MM.1S (cell line): ENCODE results near the gene PRMT9.

ENCODE experiments used
- EZH2 ChIP-seq: fragments of 300-600 bp; sonication (generic); optimal IDR thresholded peaks from 2 replicates; pipeline ENCODE3; 2017; ENCODE audit warnings: low read depth, mild to moderate bottlenecking, antibody characterized with exemption, low read length, mixed read lengths
- EZH2phosphoT487 ChIP-seq: fragments of 300-600 bp; sonication (generic); IDR thresholded peaks from 2 replicates; pipeline ENCODE4 v1.6.1; 2018; ENCODE audit warnings: antibody characterized with exemption, low read length
- TF ChIP-seq, protein P1 (sequence below): fragments of 300-600 bp; sonication (generic); IDR thresholded peaks from 2 replicates; pipeline ENCODE4 v1.5.1; 2016; ENCODE audit warnings: antibody characterized with exemption, low read length, mixed read lengths

DNA sequence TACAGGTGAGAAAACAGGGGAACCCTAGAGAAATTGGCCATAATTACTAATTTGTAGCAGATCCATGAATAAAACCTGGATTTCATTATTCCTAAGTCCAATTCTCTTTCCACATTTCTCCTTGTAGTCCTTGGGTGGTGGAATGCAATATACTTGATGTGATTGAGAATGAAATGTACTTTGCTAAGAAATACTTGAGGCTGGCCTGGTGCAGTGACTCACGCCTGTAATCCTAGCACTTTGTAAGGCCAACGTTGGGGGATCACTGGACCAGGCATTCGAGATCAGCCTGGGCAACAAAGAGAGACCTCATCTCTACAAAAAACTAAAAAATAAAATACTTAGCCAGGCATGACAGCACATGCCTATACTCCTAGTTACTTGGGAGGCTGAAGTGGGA is 50.9 kb downstream of the PRMT9 start:
- TF ChIP-seq, protein P1, sequence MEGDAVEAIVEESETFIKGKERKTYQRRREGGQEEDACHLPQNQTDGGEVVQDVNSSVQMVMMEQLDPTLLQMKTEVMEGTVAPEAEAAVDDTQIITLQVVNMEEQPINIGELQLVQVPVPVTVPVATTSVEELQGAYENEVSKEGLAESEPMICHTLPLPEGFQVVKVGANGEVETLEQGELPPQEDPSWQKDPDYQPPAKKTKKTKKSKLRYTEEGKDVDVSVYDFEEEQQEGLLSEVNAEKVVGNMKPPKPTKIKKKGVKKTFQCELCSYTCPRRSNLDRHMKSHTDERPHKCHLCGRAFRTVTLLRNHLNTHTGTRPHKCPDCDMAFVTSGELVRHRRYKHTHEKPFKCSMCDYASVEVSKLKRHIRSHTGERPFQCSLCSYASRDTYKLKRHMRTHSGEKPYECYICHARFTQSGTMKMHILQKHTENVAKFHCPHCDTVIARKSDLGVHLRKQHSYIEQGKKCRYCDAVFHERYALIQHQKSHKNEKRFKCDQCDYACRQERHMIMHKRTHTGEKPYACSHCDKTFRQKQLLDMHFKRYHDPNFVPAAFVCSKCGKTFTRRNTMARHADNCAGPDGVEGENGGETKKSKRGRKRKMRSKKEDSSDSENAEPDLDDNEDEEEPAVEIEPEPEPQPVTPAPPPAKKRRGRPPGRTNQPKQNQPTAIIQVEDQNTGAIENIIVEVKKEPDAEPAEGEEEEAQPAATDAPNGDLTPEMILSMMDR: no peak
- TF ChIP-seq EZH2phosphoT487: no peak
- TF ChIP-seq EZH2: no peak
